Neural cell (in vitro differentiated cells): ENCODE measurements around the gene C5orf52.

Source experiments
- CTCF ChIP-seq: fragments of 450-650 bp; IDR thresholded peaks from 2 replicates; pipeline ENCODE4 v1.5.1; 2014; ENCODE audit warnings: antibody characterized with exemption, mild to moderate bottlenecking, moderate library complexity; ENCODE audit not compliant: poor library complexity, severe bottlenecking
- EP300 ChIP-seq: fragments of 450-650 bp; conservative IDR thresholded peaks from 2 replicates; pipeline ENCODE4 v1.6.1; 2014; ENCODE audit warnings: antibody characterized with exemption, mild to moderate bottlenecking, moderate library complexity; ENCODE audit not compliant: poor library complexity, severe bottlenecking
- EZH2 ChIP-seq: fragments of 200-600, 300-800 bp; shearing (Covaris generic), sonication (generic); IDR thresholded peaks from 2 replicates; pipeline ENCODE4 v1.6.1; 2014; ENCODE audit warnings: antibody characterized with exemption, low read length, borderline replicate concordance, mild to moderate bottlenecking; ENCODE audit not compliant: insufficient read depth, poor library complexity, severe bottlenecking
- MXI1 ChIP-seq: fragments of 450-650 bp; conservative IDR thresholded peaks from 2 replicates; pipeline ENCODE4 v1.6.1; 2014; ENCODE audit warnings: antibody characterized with exemption, mild to moderate bottlenecking; ENCODE audit not compliant: poor library complexity, severe bottlenecking
- POLR2AphosphoS5 ChIP-seq: IDR thresholded peaks from 2 replicates; pipeline ENCODE4 v1.6.1; 2012
- RAD21 ChIP-seq: fragments of 450-650 bp; conservative IDR thresholded peaks from 2 replicates; pipeline ENCODE4 v1.6.1; 2014; ENCODE audit warnings: antibody characterized with exemption, mild to moderate bottlenecking, moderate library complexity
- REST ChIP-seq: IDR thresholded peaks from 2 replicates; pipeline ENCODE4 v1.6.1; 2012; ENCODE audit warnings: borderline replicate concordance
- TAF1 ChIP-seq: IDR thresholded peaks from 2 replicates; pipeline ENCODE4 v1.6.1; 2012; ENCODE audit warnings: low read depth

GRCh38 chr5:157681048-157681447, 9.7 kb downstream of the C5orf52 start:
- TF ChIP-seq MXI1 (no peak), CTCF (no peak), RAD21 (no peak), REST (no peak), EZH2 (no peak), POLR2AphosphoS5 (no peak), TAF1 (no peak), EP300 (no peak)
